GM19395 (cell line): ENCODE measurements around the gene XYLT1.

Source experiments
- ATAC-seq: cut with Tn5 transposase; IDR thresholded peaks from one replicate; pipeline ENCODE4 v1.9.1; 2021; ENCODE audit warnings: mild to moderate bottlenecking, moderate library complexity; ENCODE audit not compliant: unreplicated experiment

The XYLT1 gene

GRCh38 chr16:17213974-17214373 is 256.8 kb downstream of the XYLT1 start:
- no peak for ATAC-seq

GRCh38 chr16:17213025-17213424 is 257.7 kb downstream of the XYLT1 start:
- ATAC-seq, result no peak

- ATAC-seq, result no peak
These were observed 258.2 kb downstream of the XYLT1 start for GRCh38 chr16:17212606-17213005.

GRCh38 chr16:17211797-17212196 is 259.0 kb downstream of the XYLT1 start:
- ATAC-seq, result no peak

DNA sequence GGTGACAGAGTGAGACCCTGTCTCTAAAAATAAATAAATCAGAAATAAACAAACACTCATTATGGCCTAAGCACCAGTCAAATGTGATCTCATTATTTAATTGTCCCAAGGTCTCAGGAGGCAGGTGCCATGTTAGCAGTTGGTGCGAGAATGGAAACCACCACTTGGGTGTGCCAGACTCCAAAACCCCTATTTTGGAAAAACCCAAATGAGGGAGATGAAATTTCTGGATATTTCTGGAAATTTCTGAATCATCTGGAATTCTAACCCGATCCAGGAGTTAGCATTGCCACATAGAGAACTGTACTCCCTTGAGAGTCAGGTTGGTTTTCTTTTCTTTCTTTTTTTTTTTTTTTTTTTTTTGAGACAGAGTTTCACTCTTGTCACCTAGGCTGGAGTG is 264.0 kb downstream of the XYLT1 start:
- no peak for ATAC-seq

DNA sequence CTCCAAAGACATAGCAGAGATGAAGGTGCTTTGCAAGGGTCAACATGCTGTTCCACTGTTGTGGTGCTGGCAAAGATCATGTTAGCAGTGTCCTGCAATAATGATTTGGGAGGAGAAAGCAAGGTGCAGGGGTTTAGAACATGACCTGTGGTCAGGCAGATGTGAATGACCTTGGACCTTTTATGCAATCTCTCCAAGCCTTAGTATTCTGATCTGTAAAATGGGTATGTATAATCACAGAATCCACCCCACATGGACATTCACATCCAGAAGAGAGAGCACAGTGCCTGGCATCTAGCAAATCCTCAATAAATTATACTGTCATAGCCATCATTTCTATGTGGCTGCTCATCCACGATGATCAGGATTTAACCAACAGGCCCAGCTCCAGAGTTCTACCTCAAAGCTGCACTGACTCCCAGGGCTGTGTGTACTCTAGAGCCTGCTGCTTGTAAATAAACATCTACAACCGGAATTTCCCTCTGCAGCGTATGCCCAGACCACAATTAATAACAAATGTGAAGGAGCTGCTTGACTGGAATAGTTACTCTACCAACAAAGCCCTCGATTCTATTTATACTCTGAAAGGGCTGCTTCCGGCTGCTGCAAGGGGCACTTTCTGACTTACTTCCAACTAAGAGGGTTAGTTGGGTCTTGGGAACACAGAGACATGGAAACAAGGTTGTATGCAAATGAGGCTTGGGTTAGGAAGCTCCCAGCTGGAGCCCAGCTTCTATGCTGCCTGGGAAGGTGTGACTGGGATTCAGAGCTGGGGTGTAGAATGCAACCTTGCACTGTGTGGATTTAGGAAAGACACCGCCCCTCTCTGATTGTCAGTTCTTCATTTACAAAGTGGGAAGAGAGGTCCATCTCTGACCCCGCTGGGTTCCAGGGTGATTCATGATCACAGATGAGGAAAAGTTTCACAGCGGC is 265.2 kb downstream of the XYLT1 start:
- no peak for ATAC-seq

GRCh38 chr16:17204644-17205043 is 266.1 kb downstream of the XYLT1 start:
- no peak for ATAC-seq

DNA sequence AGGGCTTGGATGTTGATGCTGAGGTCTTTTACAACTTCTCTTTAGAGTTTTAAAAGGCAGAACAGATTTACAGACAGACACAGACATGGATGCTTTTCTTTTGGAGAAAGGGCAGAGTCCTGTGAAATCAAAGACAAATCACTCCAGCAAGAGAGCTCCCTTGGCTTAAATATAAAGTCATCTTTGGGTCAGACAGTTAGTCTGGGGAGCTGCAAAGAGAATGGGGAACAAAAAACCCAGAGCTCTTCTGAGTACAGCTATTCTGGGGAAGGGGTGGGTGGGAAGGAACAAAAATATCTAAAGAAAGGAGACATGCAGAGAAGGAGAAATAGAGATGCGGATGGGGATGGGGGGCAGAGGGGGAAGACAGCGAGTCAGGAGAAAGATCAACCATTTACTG is 266.6 kb downstream of the XYLT1 start:
- ATAC-seq, result no peak

GRCh38 chr16:17203424-17203823 is 267.3 kb downstream of the XYLT1 start:
- ATAC-seq, result no peak

DNA sequence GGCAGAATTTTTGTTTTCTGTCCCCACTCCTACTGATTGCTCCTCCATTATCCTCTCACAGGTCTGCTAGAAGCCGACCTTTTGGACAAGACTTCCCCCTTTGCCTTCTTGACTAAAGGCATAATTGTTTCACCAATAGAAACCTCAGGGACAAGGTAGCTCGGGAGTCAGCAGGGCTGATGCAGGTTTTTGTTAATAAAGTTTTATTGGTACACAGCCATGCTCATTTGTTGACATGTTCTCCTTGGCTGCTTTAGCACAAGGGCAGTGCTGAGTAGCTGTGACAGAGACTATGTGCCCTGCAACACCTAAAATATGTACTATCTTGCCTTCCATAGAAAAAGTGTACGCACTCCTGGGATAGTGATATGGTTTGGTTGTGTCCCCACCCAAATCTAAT is 271.6 kb downstream of the XYLT1 start:
- ATAC-seq, result no peak

GRCh38 chr16:17196526-17196925 is 274.2 kb downstream of the XYLT1 start:
- ATAC-seq, result no peak

DNA sequence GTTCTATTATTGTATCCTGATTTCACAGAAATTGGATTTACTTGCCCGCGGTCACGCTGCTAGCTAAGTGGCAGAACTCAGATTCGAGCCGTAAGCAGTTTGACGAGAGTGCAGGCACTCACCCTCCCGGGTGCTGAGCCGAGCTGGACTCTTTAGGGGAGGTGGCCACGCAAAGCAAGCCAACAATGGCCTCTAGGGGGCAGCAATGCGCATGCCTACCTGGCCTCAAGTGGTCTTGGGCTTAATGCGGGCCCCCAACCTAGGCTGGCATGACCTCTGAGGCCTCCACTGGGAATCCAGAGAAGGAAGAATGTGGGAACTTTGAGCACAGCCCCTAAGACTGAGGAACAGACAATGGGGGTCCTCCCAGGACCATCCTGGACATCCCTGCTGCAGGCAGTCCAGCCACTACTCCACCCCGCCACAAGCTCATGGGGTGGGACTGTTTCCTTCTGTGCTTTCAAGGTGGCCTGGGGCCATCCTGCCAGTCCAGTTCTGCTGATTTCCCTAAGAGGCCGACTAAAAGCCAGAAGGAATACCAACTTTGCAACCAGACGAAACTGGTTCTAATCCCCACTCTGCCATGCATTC is 276.5 kb downstream of the XYLT1 start:
- ATAC-seq, result no peak

DNA sequence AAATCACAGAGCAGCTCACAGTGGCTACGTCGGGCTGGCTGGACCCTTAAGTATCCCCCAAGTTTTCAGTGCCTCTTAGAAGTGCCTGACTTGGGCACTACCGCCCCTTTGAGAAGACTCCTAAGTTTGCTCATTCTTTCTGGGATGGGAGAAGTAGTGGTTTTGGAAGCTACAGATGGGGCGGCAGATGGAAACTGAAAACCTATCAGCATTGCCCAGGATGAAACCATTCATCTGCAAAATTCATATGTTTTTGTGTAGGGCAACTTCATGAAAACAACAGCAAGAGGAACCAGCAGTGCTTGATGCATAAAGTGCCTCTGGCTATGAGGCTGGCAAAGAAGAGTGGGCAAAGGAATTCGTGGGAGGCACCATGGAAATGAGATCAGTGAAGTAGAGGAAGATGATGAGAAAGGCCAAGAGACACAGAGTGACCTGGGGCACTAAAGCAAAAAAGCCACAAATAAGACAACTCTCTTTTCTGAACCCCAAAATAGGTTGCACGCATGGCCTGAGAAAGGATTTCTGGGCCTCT is 277.1 kb downstream of the XYLT1 start:
- no peak for ATAC-seq

GRCh38 chr16:17184026-17184425 is 286.7 kb downstream of the XYLT1 start:
- no peak for ATAC-seq

DNA sequence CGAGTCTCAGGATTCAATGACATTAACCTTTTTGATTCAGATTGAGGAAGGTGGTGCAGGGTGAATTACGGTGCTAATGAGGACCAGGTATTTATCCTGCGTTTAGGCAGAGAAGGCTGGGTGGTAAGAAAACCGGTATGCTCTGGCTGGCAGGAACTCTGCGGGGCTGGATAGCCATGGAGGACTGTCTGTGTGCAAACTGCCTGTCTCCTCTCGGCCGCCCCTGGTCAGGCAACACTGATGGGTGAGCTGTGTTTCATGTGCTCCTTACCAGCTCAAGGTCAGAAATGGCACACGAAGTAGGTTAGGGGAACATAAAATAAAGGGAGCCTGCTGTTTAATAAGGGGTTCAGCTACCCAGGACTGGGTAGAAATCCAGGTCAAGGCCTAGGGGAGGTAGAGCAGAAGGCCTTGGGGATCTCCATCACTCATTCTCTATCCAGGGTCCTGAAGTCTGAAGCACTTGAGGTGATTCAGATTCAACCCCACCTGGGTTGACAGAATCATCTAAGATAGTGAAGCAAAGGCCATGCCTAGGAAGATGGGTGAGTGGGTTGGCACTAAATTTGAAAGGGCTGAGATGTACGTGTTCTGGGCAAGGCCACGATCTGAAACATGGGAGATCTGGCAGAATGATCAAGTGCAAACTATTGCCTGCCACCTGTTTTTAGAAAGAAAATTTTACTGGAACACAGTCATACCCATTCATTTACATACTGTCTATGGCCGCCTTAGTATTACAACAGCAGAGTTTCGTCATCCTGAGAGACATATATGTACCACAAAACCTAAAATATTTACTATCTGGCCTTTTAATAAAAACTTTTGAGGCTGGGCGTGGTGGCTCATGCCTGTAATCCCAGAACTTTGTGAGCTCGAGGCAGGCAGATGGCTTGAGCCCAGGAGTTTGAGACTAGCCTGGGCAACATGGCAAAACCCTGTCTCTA is 292.5 kb downstream of the XYLT1 start:
- no peak for ATAC-seq

DNA sequence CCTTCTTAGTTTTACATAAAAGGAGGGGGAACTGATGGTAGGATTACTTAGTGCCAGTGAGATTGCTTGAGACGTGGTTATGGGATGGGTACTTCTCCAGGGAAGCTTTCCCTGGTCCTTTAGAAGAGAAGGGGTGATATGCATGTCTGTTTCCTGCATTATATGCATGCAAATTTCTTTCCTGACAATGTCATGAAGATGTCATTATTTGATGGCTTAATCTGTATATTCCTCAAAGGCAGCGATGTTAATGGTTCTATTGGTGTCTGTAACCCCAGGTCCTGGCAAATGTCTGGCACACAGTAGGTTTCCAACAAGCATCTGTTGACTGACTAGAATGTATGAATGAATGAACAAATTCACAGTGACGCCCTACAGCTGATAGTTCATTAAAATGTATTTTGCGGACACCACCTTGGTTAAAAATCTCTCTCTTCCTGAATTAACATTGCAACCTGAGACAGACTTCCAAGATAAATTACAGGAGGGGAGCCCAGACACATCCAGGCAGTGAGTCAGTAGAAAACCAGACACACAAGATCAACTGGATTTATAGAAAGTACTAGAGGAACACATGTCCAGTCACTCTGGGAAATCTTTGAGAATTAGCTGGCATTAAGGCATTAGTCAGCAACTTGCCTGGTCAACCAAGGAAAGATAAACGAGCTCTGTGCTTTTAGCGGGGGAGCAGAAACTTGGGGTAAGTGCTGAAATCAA is 293.4 kb downstream of the XYLT1 start:
- no peak for ATAC-seq

- ATAC-seq, result no peak
These were observed 294.6 kb downstream of the XYLT1 start for GRCh38 chr16:17176199-17176598.

- no peak for ATAC-seq
These were observed 297.5 kb downstream of the XYLT1 start for GRCh38 chr16:17173281-17173680.

- ATAC-seq, result no peak
These were observed 299.3 kb downstream of the XYLT1 start for GRCh38 chr16:17171250-17172143.
